ENCODE data around the gene HES1.
"Not testable (repeated sequence)": the region's sequence is repeated elsewhere in the genome, so short reads cannot be mapped to it uniquely, and the experiment has no call there.

GRCh38 chr3:194091897-194092296, 44.1 kb upstream of the HES1 start:
- TF ChIP-seq CTCF (IDR thresholded peaks at IDR 0.05; ENCODE audit: low read depth, low read length); EZH2phosphoT487 (IDR thresholded peaks at IDR 0.05; ENCODE audit: low read depth): not testable (repeated sequence)

Measured in OCI-LY3 (cell line).